Measurements from ENCODE around the gene GRB7. TPM values are rescaled to one million over a fixed set of nuclear protein-coding genes. Genes with fewer than 3 reads are reported as not detected.
"Not testable (repeated sequence)": the region's sequence is repeated elsewhere in the genome, so short reads cannot be mapped to it uniquely, and the experiment has no call there.

The GRB7 gene
- total RNA-seq, 2 experiments from 2014 or later = 1.2 TPM; not detected in 1

DNA sequence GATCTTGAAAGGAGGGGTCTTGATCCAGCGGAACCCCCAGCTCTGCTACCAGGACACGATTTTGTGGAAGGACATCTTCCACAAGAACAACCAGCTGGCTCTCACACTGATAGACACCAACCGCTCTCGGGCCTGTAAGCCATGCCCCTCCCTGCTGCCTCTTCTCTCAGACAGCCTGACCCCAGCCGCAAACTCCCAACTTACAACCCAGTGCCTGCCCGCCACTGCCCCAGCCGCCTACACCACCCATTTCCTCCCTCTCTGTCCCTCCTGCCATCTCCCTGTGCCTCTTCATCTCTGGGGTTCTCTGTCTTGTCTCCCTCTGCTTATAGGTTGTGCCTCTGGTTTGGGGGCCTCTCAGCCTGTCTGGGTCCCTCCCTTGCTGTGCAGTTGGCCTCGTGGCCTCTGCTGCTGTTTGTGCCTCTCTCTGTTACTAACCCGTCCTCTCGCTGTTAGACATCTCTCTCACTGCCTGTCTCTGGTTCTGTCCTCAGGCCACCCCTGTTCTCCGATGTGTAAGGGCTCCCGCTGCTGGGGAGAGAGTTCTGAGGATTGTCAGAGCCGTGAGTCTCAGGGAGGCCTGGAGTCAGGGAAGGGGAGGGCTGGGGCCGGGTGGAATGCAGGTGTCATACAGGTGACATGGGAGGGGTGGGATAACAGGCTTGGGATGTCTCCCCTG is 28.3 kb upstream of the GRB7 start:
- ATAC-seq (no peak), DNase-seq (no peak)
- H3K27ac Mint-ChIP-seq = no peak overlapping the region
- no peaks in the 10 kb centered on the region for H3K36me3 Mint-ChIP-seq (ENCODE audit: low read depth)
- H3K27me3 Mint-ChIP-seq = no peaks in the 10 kb centered on the region
- TF ChIP-seq, protein P1, sequence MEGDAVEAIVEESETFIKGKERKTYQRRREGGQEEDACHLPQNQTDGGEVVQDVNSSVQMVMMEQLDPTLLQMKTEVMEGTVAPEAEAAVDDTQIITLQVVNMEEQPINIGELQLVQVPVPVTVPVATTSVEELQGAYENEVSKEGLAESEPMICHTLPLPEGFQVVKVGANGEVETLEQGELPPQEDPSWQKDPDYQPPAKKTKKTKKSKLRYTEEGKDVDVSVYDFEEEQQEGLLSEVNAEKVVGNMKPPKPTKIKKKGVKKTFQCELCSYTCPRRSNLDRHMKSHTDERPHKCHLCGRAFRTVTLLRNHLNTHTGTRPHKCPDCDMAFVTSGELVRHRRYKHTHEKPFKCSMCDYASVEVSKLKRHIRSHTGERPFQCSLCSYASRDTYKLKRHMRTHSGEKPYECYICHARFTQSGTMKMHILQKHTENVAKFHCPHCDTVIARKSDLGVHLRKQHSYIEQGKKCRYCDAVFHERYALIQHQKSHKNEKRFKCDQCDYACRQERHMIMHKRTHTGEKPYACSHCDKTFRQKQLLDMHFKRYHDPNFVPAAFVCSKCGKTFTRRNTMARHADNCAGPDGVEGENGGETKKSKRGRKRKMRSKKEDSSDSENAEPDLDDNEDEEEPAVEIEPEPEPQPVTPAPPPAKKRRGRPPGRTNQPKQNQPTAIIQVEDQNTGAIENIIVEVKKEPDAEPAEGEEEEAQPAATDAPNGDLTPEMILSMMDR (IDR thresholded peaks at IDR 0.05) = no peak
- POLR2A ChIA-PET = interaction anchor here (1.0 to 1.4 kb wide), 2 partner anchors 20 to 23 kb away, joined by 4 to 5 read pairs; partner anchors contain the start of gene MIEN1
- peaks cover 9% of the 10 kb centered on the region for H3K4me1 Mint-ChIP-seq (ENCODE audit: low read depth)
- CTCF ChIA-PET = interaction anchor here (1.1 to 1.9 kb wide), 3 partner anchors 44 to 75 kb away, joined by 4 to 6 read pairs (median 5); no protein-coding TSS in a partner anchor
- intact Hi-C loops (cut with micrococcal nuclease) = no loop called here
- no peaks in the 10 kb centered on the region for H3K9me3 Mint-ChIP-seq
- no peak overlapping the region for H3K4me3 Mint-ChIP-seq

DNA sequence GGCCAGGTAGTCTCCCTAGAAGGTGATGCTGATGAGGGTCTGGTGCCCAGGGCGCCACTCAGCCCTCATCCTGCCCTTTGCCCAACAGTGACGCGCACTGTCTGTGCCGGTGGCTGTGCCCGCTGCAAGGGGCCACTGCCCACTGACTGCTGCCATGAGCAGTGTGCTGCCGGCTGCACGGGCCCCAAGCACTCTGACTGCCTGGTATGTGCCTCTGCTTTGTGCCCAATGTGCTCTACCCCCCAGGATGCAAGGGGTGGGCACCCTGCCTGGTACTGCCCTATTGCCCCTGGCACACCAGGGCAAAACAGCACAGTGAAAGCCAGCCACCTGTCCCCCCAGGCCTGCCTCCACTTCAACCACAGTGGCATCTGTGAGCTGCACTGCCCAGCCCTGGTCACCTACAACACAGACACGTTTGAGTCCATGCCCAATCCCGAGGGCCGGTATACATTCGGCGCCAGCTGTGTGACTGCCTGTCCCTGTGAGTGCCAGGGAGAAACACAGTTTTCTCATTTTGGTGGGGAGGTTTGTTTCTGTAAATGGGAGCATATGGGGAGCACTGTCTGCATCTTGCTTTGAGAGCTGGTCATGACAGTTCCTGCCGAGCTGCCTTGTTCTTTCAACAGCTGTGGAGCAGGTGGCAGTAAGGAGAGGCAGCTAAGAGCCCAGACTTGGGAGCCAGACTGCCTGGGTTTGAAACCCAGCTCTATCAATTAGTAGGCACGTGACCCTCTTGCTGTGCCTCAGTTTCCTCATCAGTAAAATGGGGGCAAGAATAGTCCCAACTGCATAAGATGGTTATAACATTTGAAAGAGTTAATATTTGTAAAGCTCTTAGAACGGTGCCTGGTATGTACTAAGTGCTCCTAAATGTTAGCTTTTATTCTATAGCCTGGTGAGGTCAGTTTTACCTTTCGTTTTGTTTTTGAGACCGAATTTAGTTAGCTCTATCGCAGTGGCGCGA is 27.5 kb upstream of the GRB7 start:
- no peaks in the 10 kb centered on the region for H3K36me3 Mint-ChIP-seq (ENCODE audit: low read depth)
- ChIA-PET CTCF (interaction anchor here (0.6 to 1.1 kb wide), 2 partner anchors 14 to 43 kb away, joined by 3 to 4 read pairs; no protein-coding TSS in a partner anchor), POLR2A (interaction anchor here (1.0 to 1.1 kb wide), 2 partner anchors 23 to 431 kb away, joined by 3 to 4 read pairs; no protein-coding TSS in a partner anchor)
- no peaks in the 10 kb centered on the region for H3K9me3 Mint-ChIP-seq
- peaks cover 9% of the 10 kb centered on the region for H3K4me1 Mint-ChIP-seq (ENCODE audit: low read depth)
- no peak overlapping the region for H3K4me3 Mint-ChIP-seq
- DNase-seq = no peak
- intact Hi-C loops (cut with micrococcal nuclease) = no loop called here
- no peak overlapping the region for H3K27ac Mint-ChIP-seq
- TF ChIP-seq, protein P1 (IDR thresholded peaks at IDR 0.05) = no peak
- ATAC-seq = no peak
- no peaks in the 10 kb centered on the region for H3K27me3 Mint-ChIP-seq

DNA sequence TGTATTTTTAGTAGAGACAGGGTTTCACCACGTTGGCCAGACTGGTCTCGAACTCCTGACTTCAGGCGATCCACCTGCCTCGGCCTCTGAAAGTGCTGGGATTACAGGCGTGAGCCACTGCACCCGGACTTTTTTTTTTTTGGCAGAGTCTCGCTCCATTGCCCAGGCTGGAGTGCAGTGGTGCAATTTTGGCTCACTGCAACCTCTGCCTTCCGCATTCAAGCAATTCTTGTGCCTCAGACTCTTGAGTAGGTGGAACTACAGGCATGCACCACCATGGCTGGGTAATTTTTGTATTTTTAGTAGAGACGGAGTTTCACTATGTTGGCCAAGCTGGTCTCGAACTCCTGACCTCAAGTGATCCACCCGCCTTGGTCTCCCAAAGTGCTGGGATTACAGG is 26.7 kb upstream of the GRB7 start:
- ATAC-seq; intact Hi-C loops (cut with micrococcal nuclease); H3K9me3 Mint-ChIP-seq; DNase-seq; H3K4me3 Mint-ChIP-seq; H3K27ac Mint-ChIP-seq; H3K27me3 Mint-ChIP-seq; H3K36me3 Mint-ChIP-seq (ENCODE audit: low read depth); H3K4me1 Mint-ChIP-seq (ENCODE audit: low read depth): not testable (repeated sequence)
- CTCF ChIA-PET = interaction anchor here (0.6 kb wide), 1 partner anchor 15 kb away, joined by 3 read pairs; no protein-coding TSS in a partner anchor
- POLR2A ChIA-PET = interaction anchor here (1.1 kb wide), 1 partner anchor 430 kb away, joined by 3 read pairs; no protein-coding TSS in a partner anchor

DNA sequence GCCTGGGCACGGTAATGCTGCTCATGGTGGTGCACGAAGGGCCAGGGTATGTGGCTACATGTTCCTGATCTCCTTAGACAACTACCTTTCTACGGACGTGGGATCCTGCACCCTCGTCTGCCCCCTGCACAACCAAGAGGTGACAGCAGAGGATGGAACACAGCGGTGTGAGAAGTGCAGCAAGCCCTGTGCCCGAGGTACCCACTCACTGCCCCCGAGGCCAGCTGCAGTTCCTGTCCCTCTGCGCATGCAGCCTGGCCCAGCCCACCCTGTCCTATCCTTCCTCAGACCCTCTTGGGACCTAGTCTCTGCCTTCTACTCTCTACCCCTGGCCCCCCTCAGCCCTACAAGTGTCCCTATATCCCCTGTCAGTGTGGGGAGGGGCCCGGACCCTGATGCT is 25.9 kb upstream of the GRB7 start:
- ATAC-seq (no peak), DNase-seq (no peak)
- TF ChIP-seq, protein P1 (IDR thresholded peaks at IDR 0.05) = no peak
- ChIA-PET CTCF (no interaction called here), POLR2A (no interaction called here)
- Mint-ChIP-seq H3K27ac (no peak overlapping the region), H3K4me3 (no peak overlapping the region), H3K4me1 (ENCODE audit: low read depth) (peaks cover 7% of the 10 kb centered on the region), H3K27me3 (no peaks in the 10 kb centered on the region), H3K36me3 (ENCODE audit: low read depth) (no peaks in the 10 kb centered on the region), H3K9me3 (no peaks in the 10 kb centered on the region)
- intact Hi-C loops (cut with micrococcal nuclease) = no loop called here

DNA sequence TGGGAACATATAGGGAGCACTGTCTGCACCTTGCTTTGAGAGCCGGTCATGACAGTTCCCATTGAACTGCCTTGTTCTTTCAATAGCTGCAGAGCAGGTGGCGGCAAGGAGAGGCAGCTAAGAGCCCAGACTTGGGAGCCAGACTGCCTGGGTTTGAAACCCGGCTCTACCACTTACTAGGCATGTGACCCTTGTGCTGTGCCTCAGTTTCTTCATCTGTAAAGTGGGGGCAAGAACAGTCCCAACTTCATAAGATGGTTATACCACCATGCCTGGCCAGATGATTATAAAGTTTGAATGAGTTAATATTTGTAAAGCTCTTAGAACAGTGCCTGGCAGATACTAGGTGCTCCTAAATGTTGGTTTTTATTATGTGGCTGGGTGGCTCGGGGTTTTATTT is 23.5 kb upstream of the GRB7 start:
- no peak for ATAC-seq
- no peaks in the 10 kb centered on the region for H3K36me3 Mint-ChIP-seq (ENCODE audit: low read depth)
- ChIA-PET POLR2A (no interaction called here), CTCF (interaction anchor here (0.9 to 1.0 kb wide), 2 partner anchors 11 to 79 kb away, joined by 3 read pairs; no protein-coding TSS in a partner anchor)
- DNase-seq = no peak
- no peaks in the 10 kb centered on the region for H3K4me1 Mint-ChIP-seq (ENCODE audit: low read depth)
- no peak overlapping the region for H3K27ac Mint-ChIP-seq
- no peak overlapping the region for H3K4me3 Mint-ChIP-seq
- intact Hi-C loops (cut with micrococcal nuclease) = no loop called here
- H3K9me3 Mint-ChIP-seq = no peaks in the 10 kb centered on the region
- TF ChIP-seq, protein P1 (IDR thresholded peaks at IDR 0.05) = no peak
- H3K27me3 Mint-ChIP-seq = no peaks in the 10 kb centered on the region
